Smooth muscle cell of the brain vasculature (primary cell): ENCODE measurements around the gene PCDHGA8.
"Not testable (repeated sequence)": the region's sequence is repeated elsewhere in the genome, so short reads cannot be mapped to it uniquely, and the experiment has no call there.

Experiments
- DNase-seq: peaks from one replicate; pipeline ENCODE4 v3.0.0-alpha.2; 2012; ENCODE audit warnings: low read depth, low spot score

The PCDHGA8 gene

DNA sequence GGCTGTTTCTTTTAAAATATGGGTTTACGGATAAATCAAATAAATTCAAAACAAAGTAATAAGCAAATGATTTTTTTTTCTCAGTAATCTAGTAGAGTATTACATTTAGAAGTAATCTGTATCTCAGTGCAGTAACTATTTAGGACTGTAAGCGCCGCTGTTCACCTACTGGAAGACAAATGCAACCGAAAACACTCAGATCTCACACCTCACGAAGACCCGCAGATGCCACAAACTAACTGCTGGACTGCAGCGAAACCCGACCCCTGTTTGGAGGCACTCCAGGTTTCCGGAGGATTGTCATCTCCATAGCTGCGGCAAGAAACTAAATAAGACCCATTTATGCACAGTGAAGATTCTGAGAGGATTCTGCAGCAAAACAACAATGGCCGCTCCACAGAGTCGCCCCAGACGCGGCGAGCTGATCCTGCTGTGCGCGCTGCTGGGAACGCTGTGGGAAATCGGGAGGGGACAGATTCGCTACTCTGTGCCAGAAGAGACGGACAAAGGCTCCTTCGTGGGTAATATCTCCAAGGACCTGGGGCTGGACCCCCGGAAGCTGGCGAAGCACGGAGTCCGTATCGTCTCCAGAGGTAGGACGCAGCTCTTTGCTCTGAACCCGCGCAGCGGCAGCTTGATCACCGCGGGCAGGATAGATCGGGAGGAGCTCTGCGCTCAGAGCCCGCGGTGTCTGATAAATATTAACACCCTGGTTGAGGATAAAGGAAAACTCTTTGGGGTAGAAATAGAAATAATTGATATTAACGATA, at the start of gene PCDHGA8:
TSS of gene PCDHGA8 (plus strand) at position 205 of the 770 bp plus-strand sequence. CDS start at position 386, 181 bp downstream.
- no peak for DNase-seq

GRCh38 chr5:141342773-141343172, 49.7 kb upstream of the PCDHGA8 start:
- DNase-seq = no peak

- DNase-seq = no peak
Observed at GRCh38 chr5:141343242-141343952, 49.0 kb upstream of the PCDHGA8 start, which contains the start of gene PCDHGA3. Gene PCDHGA3 (plus strand): TSS chr5:141343829. CDS start chr5:141344034, 205 bp downstream.

DNA sequence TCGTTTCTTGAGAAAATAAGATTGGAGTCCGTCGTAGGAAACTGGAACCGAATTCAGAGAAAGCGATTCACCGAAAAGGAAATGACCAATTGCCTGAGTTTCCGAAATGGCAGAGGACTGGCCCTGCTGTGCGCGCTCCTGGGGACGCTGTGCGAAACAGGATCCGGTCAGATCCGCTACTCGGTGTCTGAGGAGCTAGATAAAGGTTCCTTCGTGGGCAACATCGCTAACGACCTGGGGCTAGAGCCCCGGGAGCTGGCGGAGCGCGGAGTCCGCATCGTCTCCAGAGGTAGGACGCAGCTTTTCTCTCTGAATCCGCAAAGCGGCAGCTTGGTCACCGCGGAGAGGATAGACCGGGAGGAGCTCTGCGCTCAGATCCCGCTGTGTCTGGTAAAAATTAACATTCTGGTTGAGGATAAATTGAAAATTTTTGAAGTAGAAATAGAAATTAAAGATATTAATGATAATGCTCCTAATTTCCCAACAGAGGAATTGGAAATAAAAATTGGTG, 48.4 kb upstream of the PCDHGA8 start:
- DNase-seq = no peak

DNA sequence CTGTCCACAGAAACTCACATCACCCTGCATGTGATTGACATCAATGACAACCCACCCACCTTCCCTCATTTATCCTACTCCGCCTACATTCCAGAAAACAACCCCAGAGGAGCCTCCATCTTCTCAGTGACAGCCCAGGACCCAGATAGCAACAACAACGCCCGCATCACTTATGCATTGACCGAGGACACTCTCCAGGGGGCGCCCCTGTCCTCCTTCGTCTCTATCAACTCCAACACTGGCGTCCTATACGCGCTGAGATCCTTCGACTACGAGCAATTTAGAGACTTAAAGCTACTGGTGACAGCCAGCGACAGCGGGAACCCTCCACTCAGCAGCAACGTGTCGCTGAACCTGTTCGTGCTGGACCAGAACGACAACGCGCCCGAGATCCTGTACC, 47.1 kb upstream of the PCDHGA8 start:
- no peak for DNase-seq

GRCh38 chr5:141346017-141346416, 46.4 kb upstream of the PCDHGA8 start:
- not testable (repeated sequence) for DNase-seq

GRCh38 chr5:141349917-141350619, 42.4 kb upstream of the PCDHGA8 start, which contains the start of gene PCDHGB1:
Gene PCDHGB1 (plus strand): TSS chr5:141350099. CDS start chr5:141350261, 162 bp downstream.
- DNase-seq = no peak

DNA sequence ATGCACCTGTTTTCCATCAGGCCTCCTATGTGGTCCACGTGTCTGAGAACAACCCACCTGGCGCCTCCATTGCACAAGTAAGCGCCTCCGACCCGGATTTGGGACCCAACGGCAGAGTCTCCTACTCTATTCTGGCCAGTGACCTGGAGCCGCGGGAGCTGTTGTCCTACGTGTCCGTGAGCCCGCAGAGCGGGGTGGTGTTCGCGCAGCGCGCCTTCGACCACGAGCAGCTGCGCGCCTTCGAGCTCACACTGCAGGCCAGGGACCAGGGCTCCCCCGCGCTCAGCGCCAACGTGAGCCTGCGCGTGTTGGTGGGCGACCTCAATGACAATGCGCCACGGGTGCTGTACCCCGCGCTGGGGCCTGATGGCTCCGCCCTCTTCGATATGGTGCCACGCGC, 40.8 kb upstream of the PCDHGA8 start:
- no peak for DNase-seq

DNA sequence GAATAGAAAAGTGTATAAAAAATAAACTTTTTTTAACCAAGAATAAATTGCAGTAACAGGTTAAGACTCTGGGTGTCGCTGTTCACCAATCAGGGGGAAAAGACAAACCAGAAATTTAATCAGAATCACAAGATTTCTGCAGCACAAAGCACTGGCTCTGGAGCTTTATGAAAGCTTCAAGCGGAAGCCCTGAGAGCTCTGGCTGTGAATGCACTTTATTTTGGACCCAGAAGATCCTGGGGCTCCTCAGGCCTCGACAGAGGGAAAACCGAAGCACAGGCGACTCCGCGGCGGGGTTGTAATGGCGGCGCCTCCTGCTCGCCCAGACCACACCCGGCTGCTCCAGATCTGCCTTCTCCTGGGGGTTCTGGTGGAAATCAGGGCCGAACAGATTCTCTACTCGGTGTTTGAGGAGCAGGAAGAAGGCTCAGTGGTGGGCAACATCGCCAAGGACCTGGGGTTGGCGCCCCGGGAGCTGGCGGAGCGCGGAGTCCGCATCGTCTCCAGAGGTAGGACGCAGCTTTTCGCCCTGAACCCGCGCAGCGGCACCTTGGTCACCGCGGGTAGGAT, 37.4 kb upstream of the PCDHGA8 start, which contains the start of gene PCDHGA4:
TSS of gene PCDHGA4 (plus strand) at position 122 of the 570 bp plus-strand sequence. CDS start at position 209, 87 bp downstream.
- DNase-seq = no peak

GRCh38 chr5:141355641-141356040, 36.8 kb upstream of the PCDHGA8 start:
- no peak for DNase-seq

DNA sequence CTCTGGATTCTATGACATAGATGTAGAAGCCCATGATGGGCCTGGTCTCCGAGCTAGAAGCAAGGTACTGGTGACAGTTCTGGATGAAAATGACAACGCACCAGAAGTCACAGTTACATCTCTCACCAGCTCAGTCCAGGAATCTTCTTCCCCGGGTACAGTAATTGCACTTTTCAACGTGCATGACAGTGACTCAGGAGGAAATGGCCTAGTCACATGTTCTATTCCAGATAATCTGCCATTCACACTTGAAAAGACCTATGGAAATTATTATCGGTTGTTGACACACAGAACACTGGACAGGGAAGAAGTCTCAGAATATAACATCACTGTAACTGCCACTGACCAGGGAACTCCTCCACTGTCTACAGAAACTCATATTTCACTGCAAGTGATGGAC, 36.3 kb upstream of the PCDHGA8 start:
- no peak for DNase-seq

DNA sequence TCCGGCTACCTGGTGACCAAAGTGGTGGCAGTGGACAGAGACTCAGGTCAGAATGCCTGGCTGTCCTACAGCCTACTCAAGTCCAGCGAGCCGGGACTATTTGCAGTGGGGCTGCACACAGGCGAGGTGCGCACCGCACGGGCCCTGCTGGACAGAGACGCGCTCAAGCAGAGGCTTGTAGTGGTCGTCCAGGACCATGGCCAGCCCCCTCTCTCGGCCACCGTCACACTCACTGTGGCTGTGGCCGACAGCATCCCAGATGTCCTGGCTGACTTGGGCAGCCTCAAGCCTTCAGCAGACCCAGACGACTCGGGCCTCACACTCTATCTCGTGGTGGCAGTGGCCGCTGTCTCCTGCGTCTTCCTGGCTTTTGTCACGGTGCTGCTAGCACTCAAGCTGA, 35.5 kb upstream of the PCDHGA8 start:
- DNase-seq = no peak

- DNase-seq = no peak
Observed at GRCh38 chr5:141359790-141360426, 32.5 kb upstream of the PCDHGA8 start, which contains the start of gene PCDHGB2. Gene PCDHGB2 (plus strand): TSS chr5:141359994. CDS start chr5:141360136, 142 bp downstream.

DNA sequence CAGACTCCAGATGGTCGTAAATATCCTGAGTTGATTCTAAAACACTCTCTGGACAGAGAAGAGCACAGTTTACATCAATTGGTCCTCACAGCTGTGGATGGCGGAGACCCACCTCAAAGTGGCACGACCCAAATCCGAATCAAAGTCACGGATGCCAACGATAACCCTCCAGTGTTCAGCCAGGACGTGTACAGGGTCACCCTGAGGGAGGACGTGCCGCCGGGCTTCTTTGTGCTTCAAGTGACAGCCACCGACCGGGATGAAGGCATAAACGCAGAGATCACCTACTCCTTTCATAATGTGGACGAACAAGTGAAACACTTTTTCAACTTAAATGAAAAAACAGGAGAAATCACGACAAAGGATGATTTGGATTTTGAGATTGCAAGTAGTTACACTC, 31.7 kb upstream of the PCDHGA8 start:
- no peak for DNase-seq

- DNase-seq = no peak
Observed at GRCh38 chr5:141362719-141363118, 29.7 kb upstream of the PCDHGA8 start.

GRCh38 chr5:141363952-141364660, 28.3 kb upstream of the PCDHGA8 start, which contains the start of gene PCDHGA5:
Gene PCDHGA5 (plus strand): TSS chr5:141364162. CDS start chr5:141364331, 169 bp downstream.
- no peak for DNase-seq

DNA sequence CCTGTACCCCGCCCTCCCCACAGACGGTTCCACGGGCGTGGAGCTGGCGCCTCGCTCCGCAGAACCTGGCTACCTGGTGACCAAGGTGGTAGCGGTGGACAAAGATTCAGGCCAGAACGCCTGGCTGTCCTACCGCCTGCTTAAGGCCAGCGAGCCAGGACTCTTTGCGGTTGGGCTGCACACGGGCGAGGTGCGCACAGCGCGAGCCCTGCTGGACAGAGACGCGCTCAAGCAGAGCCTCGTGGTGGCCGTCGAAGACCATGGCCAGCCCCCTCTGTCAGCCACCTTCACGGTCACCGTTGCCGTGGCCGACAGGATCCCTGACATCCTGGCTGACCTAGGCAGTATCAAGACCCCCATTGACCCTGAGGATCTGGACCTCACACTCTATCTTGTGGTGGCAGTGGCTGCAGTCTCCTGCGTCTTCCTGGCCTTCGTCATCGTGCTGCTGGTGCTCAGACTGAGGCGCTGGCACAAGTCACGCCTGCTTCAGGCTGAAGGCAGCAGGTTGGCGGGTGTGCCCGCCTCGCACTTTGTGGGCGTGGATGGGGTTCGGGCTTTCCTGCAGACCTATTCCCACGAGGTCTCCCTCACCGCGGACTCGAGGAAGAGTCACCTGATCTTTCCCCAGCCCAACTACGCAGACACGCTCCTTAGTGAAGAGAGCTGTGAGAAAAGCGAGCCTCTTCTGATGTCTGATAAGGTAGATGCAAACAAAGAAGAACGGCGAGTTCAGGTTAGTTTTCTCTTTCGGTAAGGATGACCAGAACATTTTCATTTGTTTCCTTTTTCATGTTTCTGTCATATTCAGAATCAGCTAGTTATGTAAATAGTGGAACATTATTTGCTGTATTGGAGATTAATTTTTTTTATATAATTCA, 26.2 kb upstream of the PCDHGA8 start:
- DNase-seq = no peak

- no peak for DNase-seq
Observed at GRCh38 chr5:141369994-141370848, 22.2 kb upstream of the PCDHGA8 start, which contains the start of gene PCDHGB3. Gene PCDHGB3 (plus strand): TSS chr5:141370242. CDS start chr5:141370395, 153 bp downstream.
